H1 (cell line): ENCODE results near the gene PAQR8. TPM values are rescaled to one million over a fixed set of nuclear protein-coding genes. Genes with fewer than 3 reads are reported as not detected.

Source experiments
- EZH2 ChIP-seq: fragments of 200-600 bp; sonication (generic); IDR thresholded peaks from 2 replicates; pipeline ENCODE4 v1.7.1; 2012; ENCODE audit warnings: low read depth, mild to moderate bottlenecking, moderate library complexity, low read length, inconsistent platforms; ENCODE audit not compliant: severe bottlenecking
- HDAC2 ChIP-seq, 2 experiments: fragments of 300-600 bp in 1 of 2; sonication (generic) in 1 of 2; IDR thresholded peaks; 2 replicates each; pipeline ENCODE4 v1.6.1; 2011 to 2012; ENCODE audit warnings: low read depth in 2 of 2, low read length in 2 of 2, mild to moderate bottlenecking in 2 of 2, moderate library complexity in 2 of 2, borderline replicate concordance in 1 of 2, inconsistent platforms in 1 of 2
- MAFK ChIP-seq: IDR thresholded peaks from 2 replicates; pipeline ENCODE4 v1.6.1; 2012; ENCODE audit warnings: low read depth, mild to moderate bottlenecking, improper control_type of control experiment, low read length
- POLR2AphosphoS5 ChIP-seq: IDR thresholded peaks from 2 replicates; pipeline ENCODE4 v1.6.1; 2011; ENCODE audit warnings: low read depth, low read length
- SIN3A ChIP-seq, 2 experiments: IDR thresholded peaks in 1 of 2; conservative IDR thresholded peaks in 1 of 2; 2 replicates each; pipeline ENCODE4 v1.6.1; 2011 to 2012; ENCODE audit warnings: low read length in 2 of 2, improper control_type of control experiment in 1 of 2, low read depth in 1 of 2, mild to moderate bottlenecking in 1 of 2
- SP4 ChIP-seq: IDR thresholded peaks from 2 replicates; pipeline ENCODE4 v1.6.1; 2012; ENCODE audit warnings: low read length, inconsistent platforms
- TCF12 ChIP-seq: IDR thresholded peaks from 2 replicates; pipeline ENCODE4 v1.6.1; 2011; ENCODE audit warnings: low read depth, mild to moderate bottlenecking, low read length
- polyA plus RNA-seq, 7 experiments: library from polyadenylated mRNA; depleted of rRNA in 3 of 7; stranded (reverse) in 5 of 7; unstranded in 2 of 7; fragments of >200 nt in 5 of 7; fragments of 200-250 nt in 2 of 7; gene quantifications; 1 replicate in 5 of 7; 2 replicates in 1 of 7; 4 replicates in 1 of 7; pipeline versions ENCODE4 v1.2.1 to v1.2.3, GENCODE V29; 2011 to 2013; ENCODE audit warnings: missing spikeins in 2 of 7, mixed read lengths in 2 of 7
- total RNA-seq: library from RNA; stranded (reverse); fragmentation: NEBNext Ultra II Directional; extraction: Animal tissue kit (Norgen Biotek cat#: 25700); gene quantifications from 2 replicates; pipeline ENCODE4 v1.2.1, GENCODE V29; 2021

The PAQR8 gene
- total and polyA plus RNA-seq, 2 of the 8 experiments (the other 6 are each of a cell fraction or from before 2014, with no cell fraction given): 7.6 to 9.6 TPM

DNA sequence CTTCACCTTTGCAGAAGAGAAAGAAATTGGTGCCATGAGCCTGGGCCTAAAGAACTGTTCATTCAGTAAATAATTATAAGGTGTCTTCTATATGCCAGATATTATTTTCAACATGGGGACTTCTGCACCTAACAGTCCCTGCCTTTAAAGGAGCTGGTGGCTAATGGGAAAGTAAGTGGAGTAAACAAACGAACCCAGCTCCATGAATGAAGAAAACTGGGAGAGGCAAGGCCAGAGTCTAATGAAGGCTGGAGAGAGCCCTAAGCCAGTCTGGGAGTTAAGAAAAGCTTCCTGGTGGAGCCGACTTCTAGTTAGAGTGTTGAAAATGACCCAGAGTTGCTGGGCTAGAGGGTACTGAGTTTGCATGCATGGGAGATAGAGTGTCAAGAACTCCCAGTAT, 34.0 kb downstream of the PAQR8 start (continued):
- TF ChIP-seq MAFK (no peak), POLR2AphosphoS5 (no peak), TCF12 (no peak), EZH2 (no peak), SP4 (no peak), HDAC2 (IDR thresholded peaks at IDR 0.05; ENCODE audit: borderline replicate concordance in 1 of 2, low read depth in 2 of 2, low read length in 2 of 2) (no peak), SIN3A (conservative IDR thresholded peaks at IDR 0.05 in 1 of 2, IDR thresholded peaks at IDR 0.05 in 1 of 2; ENCODE audit: low read depth in 1 of 2, low read length in 2 of 2) (no peak)
